Left lung (tissue), 10 donors: ENCODE results near the gene WFS1. TPM values are rescaled to one million over a fixed set of nuclear protein-coding genes. Genes with fewer than 3 reads are reported as not detected.

Experiments used
- ATAC-seq: fragments of 200-7000 bp; cut with Tn5 transposase; one replicate; pipeline ENCODE4 v1.9.1; 2020; ENCODE audit warnings: moderate library complexity
- DNase-seq, 4 donors: peaks; one replicate each; pipeline ENCODE4 v3.0.0-alpha.2; 2013 to 2020
- H3K27ac ChIP-seq, 2 donors: fragments of 200-600 bp; sonication (generic) in 1 of 2; one replicate each; pipeline versions ENCODE4 v1.5.0 to v1.8.0; 2020 to 2021
- H3K27me3 ChIP-seq, 2 donors: fragments of 200-600 bp; sonication (generic) in 1 of 2; one replicate each; pipeline versions ENCODE4 v1.5.0 to v1.8.0; 2020 to 2021
- H3K36me3 ChIP-seq, 2 donors: fragments of 200-600 bp; sonication (generic) in 1 of 2; one replicate each; pipeline versions ENCODE4 v1.5.0 to v1.8.0; 2020 to 2021
- H3K4me1 ChIP-seq, 2 donors: fragments of 200-600 bp; one replicate each; pipeline ENCODE4 v1.8.0; 2021
- H3K4me3 ChIP-seq, 2 donors: fragments of 200-600 bp; sonication (generic) in 1 of 2; one replicate each; pipeline versions ENCODE4 v1.5.0 to v1.8.0; 2020 to 2021; ENCODE audit warnings: mild to moderate bottlenecking in 1 of 2
- H3K9me3 ChIP-seq, 2 donors: fragments of 200-600 bp; sonication (generic) in 1 of 2; one replicate each; pipeline versions ENCODE4 v1.5.0 to v1.8.0; 2020 to 2021
- CTCF ChIP-seq, 2 donors: fragments of 200-600 bp; sonication (generic) in 1 of 2; IDR thresholded peaks; one replicate each; pipeline versions ENCODE4 v1.5.0 to v1.8.0; 2021; ENCODE audit warnings: antibody characterized with exemption in 2 of 2
- intact Hi-C, 2 donors: fragments of 100-400 bp; cut with DNase I; formaldehyde crosslinking; loops; one replicate each; pipeline versions ENCODE4 v1.11.2 to v1.14.2; 2022
- polyA plus RNA-seq, 6 donors: library from polyadenylated mRNA; unstranded; fragments of 120-200 nt; gene quantifications; one replicate each; pipeline ENCODE4 v1.2.1, GENCODE V29; 2013; ENCODE audit not compliant: insufficient read length in 6 of 6
- total RNA-seq, 2 donors: library from RNA; stranded (reverse); fragmentation: NEBNext Ultra II Directional; extraction: Animal tissue kit (Norgen Biotek cat#: 25700); gene quantifications; one replicate each; pipeline ENCODE4 v1.2.1, GENCODE V29; 2021
- donor health status: DM: no; HTN: yes; CAD: no.
- donor health status: DM: no; HTN: no; CAD: no.

Gene WFS1
- total and polyA plus RNA-seq, 8 donors, result 33.8 to 103 (median 39.9) TPM

GRCh38 chr4:6318206-6318605, 48.6 kb downstream of the WFS1 start:
- H3K4me3 ChIP-seq, result no peak overlapping the region
- peaks cover 0 to 5% of the 10 kb centered on the region in 2 donors for H3K9me3 ChIP-seq
- ATAC-seq, result no peak
- H3K27me3 ChIP-seq, result peaks cover 0 to 9% of the 10 kb centered on the region in 2 donors
- no peaks in the 10 kb centered on the region for H3K36me3 ChIP-seq
- H3K4me1 ChIP-seq, result no peaks in the 10 kb centered on the region
- no peak for TF ChIP-seq CTCF (IDR thresholded peaks at IDR 0.05)
- H3K27ac ChIP-seq, result no peak overlapping the region
- intact Hi-C loops, result no loop called here
- DNase-seq, result no peak

- intact Hi-C loops, result no loop called here
- no peak overlapping the region for H3K27ac ChIP-seq
- DNase-seq (no peak), ATAC-seq (no peak)
- TF ChIP-seq CTCF (IDR thresholded peaks at IDR 0.05), result no peak
- no peaks in the 10 kb centered on the region for H3K36me3 ChIP-seq
- H3K9me3 ChIP-seq, result peaks cover 0 to 5% of the 10 kb centered on the region in 2 donors
- no peaks in the 10 kb centered on the region for H3K4me1 ChIP-seq
- H3K27me3 ChIP-seq, result peaks cover 0 to 14% of the 10 kb centered on the region in 2 donors
- no peak overlapping the region for H3K4me3 ChIP-seq
Observed at GRCh38 chr4:6319530-6320150, 50.0 kb downstream of the WFS1 start.

GRCh38 chr4:6320663-6321062, 51.0 kb downstream of the WFS1 start:
- Histone ChIP-seq H3K9me3 (peaks cover 0 to 5% of the 10 kb centered on the region in 2 donors), H3K36me3 (no peaks in the 10 kb centered on the region), H3K4me3 (no peak overlapping the region), H3K27me3 (peaks cover 0 to 24% of the 10 kb centered on the region in 2 donors), H3K27ac (no peak overlapping the region), H3K4me1 (peaks cover 0 to 9% of the 10 kb centered on the region in 2 donors)
- ATAC-seq, result no peak
- TF ChIP-seq CTCF (IDR thresholded peaks at IDR 0.05), result no peak
- no peak for DNase-seq
- intact Hi-C loops, result no loop called here

GRCh38 chr4:6321361-6321760, 51.7 kb downstream of the WFS1 start:
- no peaks in the 10 kb centered on the region for H3K36me3 ChIP-seq
- H3K9me3 ChIP-seq, result peaks cover 0 to 5% of the 10 kb centered on the region in 2 donors
- H3K4me1 ChIP-seq, result peaks cover 0 to 9% of the 10 kb centered on the region in 2 donors
- peaks cover 0 to 31% of the 10 kb centered on the region in 2 donors for H3K27me3 ChIP-seq
- no peak overlapping the region for H3K4me3 ChIP-seq
- no peak overlapping the region for H3K27ac ChIP-seq
- ATAC-seq (no peak), DNase-seq (no peak)
- intact Hi-C loops, result no loop called here
- TF ChIP-seq CTCF (IDR thresholded peaks at IDR 0.05), result no peak

GRCh38 chr4:6322067-6322760, 52.6 kb downstream of the WFS1 start:
- intact Hi-C loops, result no loop called here
- ATAC-seq, result no peak

More at GRCh38 chr4:6322067-6322760, 52.6 kb downstream of the WFS1 start:
- H3K4me1 ChIP-seq, result peaks cover 0 to 9% of the 10 kb centered on the region in 2 donors
- TF ChIP-seq CTCF (IDR thresholded peaks at IDR 0.05), result no peak
- H3K9me3 ChIP-seq, result peaks cover 0 to 5% of the 10 kb centered on the region in 2 donors
- H3K27me3 ChIP-seq, result peaks cover 0 to 32% of the 10 kb centered on the region in 2 donors
- H3K4me3 ChIP-seq, result no peak overlapping the region
- H3K36me3 ChIP-seq, result no peaks in the 10 kb centered on the region
- no peak for DNase-seq
- no peak overlapping the region for H3K27ac ChIP-seq
